Activated CD4-positive, alpha-beta memory T cell treated with anti-CD3 and anti-CD28 coated beads for 36 hours (primary cell): ENCODE data around the gene CCSER1. TPM values are rescaled to one million over a fixed set of nuclear protein-coding genes. Genes with fewer than 3 reads are reported as not detected.

Experiments used
- CTCF ChIA-PET: fragments of 350-600 bp; sonication (Branson Sonifier 250); formaldehyde crosslinking; loops from one replicate; lab custom pipeline; 2021; ENCODE audit warnings: antibody characterized with exemption, inconsistent platforms; lab: Charles Lee
- POLR2A ChIA-PET: fragments of 350-600 bp; sonication (Branson Sonifier 250); formaldehyde crosslinking; loops from one replicate; lab custom pipeline; 2021; ENCODE audit warnings: antibody characterized with exemption; lab: Charles Lee
- DNase-seq: peaks from one replicate; pipeline ENCODE4 v3.0.0-alpha.2; 2020
- H3K27ac Mint-ChIP-seq: one replicate; pipeline ENCODE4 v1.8.0; 2021; ENCODE audit warnings: mixed read lengths
- H3K27me3 Mint-ChIP-seq: one replicate; pipeline ENCODE4 v1.8.0; 2021; ENCODE audit warnings: mixed read lengths
- H3K36me3 Mint-ChIP-seq: one replicate; pipeline ENCODE4 v1.8.0; 2021; ENCODE audit warnings: mixed read lengths
- H3K4me1 Mint-ChIP-seq: one replicate; pipeline ENCODE4 v1.8.0; 2021; ENCODE audit warnings: low read depth, mixed read lengths
- H3K4me3 Mint-ChIP-seq: one replicate; pipeline ENCODE4 v1.8.0; 2021; ENCODE audit warnings: mild to moderate bottlenecking, mixed read lengths
- H3K9me3 Mint-ChIP-seq: one replicate; pipeline ENCODE4 v1.8.0; 2021; ENCODE audit warnings: mixed read lengths
- intact Hi-C: fragments of 100-400 bp; cut with micrococcal nuclease; formaldehyde crosslinking; loops from one replicate; pipeline ENCODE4 v1.15.1; 2023
- total RNA-seq, 2 experiments: library from RNA; stranded (reverse); gene quantifications; one replicate each; pipeline ENCODE4 v1.2.3, GENCODE V29; 2021

The CCSER1 gene
- total RNA-seq, 2 experiments from 2014 or later, result 0.17 to 0.19 TPM

DNA sequence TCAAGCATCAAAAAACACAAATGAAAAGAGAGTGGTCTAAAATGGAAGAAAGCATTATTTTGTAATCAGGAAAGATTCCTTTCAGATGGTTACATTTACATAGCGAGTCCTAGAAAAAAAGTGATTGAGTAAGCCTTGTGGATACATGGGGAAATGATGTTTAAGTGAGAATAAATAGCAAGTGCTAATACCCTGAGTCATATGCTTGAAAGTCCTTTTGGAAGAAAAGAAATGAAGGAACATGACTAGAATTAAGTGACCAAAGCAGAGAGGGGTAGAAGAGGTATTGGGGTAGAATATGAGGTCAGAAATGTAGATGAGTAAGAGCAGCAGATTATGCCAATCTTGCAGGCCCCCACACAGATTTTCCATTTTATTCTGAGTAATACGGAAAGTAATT, 1361.8 kb downstream of the CCSER1 start:
- no peak overlapping the region for H3K27ac Mint-ChIP-seq
- peaks cover 12% of the 10 kb centered on the region for H3K9me3 Mint-ChIP-seq
- POLR2A ChIA-PET, result no interaction called here
- intact Hi-C loops, result no loop called here
- H3K4me1 Mint-ChIP-seq, result no peaks in the 10 kb centered on the region
- DNase-seq, result no peak
- H3K4me3 Mint-ChIP-seq, result no peak overlapping the region
- CTCF ChIA-PET, result no interaction called here
- H3K27me3 Mint-ChIP-seq, result no peaks in the 10 kb centered on the region
- H3K36me3 Mint-ChIP-seq, result no peaks in the 10 kb centered on the region

DNA sequence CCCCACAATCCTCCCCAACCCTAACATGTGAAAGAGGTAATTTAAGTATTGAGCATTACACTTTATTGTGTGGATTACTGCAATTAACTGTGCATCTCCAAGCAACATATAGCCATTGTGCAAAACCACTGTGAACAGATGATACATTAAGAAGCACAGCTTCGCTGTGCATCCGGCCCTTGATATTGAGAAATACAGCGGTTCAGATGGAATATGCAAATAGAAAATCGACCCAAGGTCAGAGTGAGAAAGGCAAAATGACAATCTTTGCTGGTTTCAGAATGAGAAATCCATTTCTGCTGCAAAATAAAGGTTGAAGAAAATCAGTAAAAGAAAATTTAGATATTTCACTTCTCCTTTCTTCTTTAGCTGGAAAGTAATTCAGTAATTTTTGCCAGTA, 1370.7 kb downstream of the CCSER1 start:
- intact Hi-C loops, result no loop called here
- Mint-ChIP-seq H3K27me3 (no peaks in the 10 kb centered on the region), H3K4me3 (no peak overlapping the region), H3K36me3 (no peaks in the 10 kb centered on the region), H3K4me1 (no peaks in the 10 kb centered on the region), H3K9me3 (peaks cover 4% of the 10 kb centered on the region), H3K27ac (no peak overlapping the region)
- POLR2A ChIA-PET, result no interaction called here
- CTCF ChIA-PET, result no interaction called here
- no peak for DNase-seq

DNA sequence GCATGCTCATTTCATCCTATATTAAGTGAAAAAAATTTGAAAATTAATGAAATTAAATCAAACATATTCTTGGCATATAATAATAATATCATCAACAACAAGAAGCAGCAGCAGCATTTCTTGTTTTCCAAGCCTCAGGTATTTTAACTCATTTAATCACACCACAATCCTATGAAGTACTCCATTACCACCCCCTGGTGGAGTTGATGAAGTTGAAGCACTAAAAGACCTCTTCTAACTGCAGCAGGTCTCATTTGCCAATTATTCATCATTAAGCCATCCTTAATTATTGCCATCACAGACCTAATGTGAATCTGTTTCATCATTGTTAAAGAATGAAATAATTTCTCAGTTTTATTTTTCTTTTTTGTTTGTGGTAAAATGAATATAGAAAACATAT, 1375.2 kb downstream of the CCSER1 start:
- no peaks in the 10 kb centered on the region for H3K4me1 Mint-ChIP-seq
- H3K27me3 Mint-ChIP-seq, result no peaks in the 10 kb centered on the region
- POLR2A ChIA-PET, result no interaction called here
- no peak overlapping the region for H3K27ac Mint-ChIP-seq
- CTCF ChIA-PET, result no interaction called here
- H3K36me3 Mint-ChIP-seq, result no peaks in the 10 kb centered on the region
- intact Hi-C loops, result no loop called here
- H3K9me3 Mint-ChIP-seq, result peaks cover 9% of the 10 kb centered on the region
- DNase-seq, result no peak
- no peak overlapping the region for H3K4me3 Mint-ChIP-seq

DNA sequence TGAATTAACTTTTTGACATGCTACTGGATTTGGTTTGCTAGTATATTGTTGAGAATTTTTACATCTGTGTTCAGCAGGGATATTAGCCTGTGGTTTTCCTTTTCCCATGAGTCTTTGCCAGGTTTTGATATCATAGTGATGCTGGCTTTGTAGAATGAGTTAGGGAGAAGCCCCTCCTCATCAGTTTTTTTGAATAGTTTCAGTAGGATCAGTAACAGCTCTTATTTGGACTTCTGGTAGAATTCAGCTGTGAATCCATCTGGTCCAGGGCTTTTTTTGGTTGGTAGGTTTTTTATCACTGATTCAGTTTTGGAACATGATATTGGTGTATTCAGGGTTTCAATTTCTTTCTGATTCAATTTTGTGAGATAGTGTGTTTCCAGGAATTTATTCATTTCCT, 1386.1 kb downstream of the CCSER1 start:
- ChIA-PET CTCF (no interaction called here), POLR2A (no interaction called here)
- intact Hi-C loops, result no loop called here
- Mint-ChIP-seq H3K27me3 (no peaks in the 10 kb centered on the region), H3K27ac (no peak overlapping the region), H3K4me1 (no peaks in the 10 kb centered on the region), H3K4me3 (no peak overlapping the region), H3K36me3 (no peaks in the 10 kb centered on the region), H3K9me3 (peaks cover 54% of the 10 kb centered on the region)
- DNase-seq, result no peak

DNA sequence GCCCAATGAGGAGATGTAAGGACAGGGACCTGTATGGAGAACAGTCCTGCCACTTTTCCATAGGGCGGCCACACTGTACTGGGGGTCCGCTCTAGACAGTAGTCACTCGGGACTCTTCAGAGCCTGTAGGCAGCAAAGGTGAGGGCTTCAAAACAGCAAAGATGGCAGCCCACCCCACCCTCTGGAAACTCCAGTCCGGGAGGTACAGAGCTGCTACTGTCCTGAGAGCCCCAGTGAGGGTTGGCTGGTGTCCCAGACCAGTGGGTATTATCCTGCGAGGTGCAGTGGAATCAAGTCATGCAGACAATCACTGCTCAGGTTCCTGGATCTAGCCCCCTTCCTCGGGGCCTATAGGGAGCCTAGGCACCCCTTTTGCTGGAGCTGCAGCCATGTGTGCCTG, 1392.0 kb downstream of the CCSER1 start:
- H3K4me3 Mint-ChIP-seq, result no peak overlapping the region
- H3K9me3 Mint-ChIP-seq, result peaks cover 45% of the 10 kb centered on the region
- ChIA-PET POLR2A (no interaction called here), CTCF (no interaction called here)
- H3K27me3 Mint-ChIP-seq, result no peaks in the 10 kb centered on the region
- no peaks in the 10 kb centered on the region for H3K4me1 Mint-ChIP-seq
- no peak for DNase-seq
- no peak overlapping the region for H3K27ac Mint-ChIP-seq
- intact Hi-C loops, result no loop called here
- no peaks in the 10 kb centered on the region for H3K36me3 Mint-ChIP-seq

DNA sequence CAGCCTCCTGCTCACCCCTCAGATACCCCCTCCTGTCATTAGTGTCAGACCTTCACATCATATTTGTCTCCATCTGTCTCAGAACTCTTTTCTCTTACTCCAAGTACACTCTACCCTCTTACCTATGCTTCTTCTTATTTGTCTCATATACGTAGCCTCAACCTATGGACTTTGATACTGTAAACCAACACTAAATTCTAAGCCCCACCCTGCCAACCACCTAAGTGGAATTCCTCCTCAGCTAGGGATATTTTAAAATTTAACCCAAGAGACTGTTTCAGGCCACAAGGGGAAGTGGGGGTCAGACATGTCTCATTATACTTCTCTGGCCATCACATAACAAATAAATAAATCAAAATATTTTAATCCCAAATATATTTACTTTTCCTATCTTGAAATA, 1398.4 kb downstream of the CCSER1 start:
- ChIA-PET POLR2A (no interaction called here), CTCF (no interaction called here)
- H3K9me3 Mint-ChIP-seq, result peaks cover 31% of the 10 kb centered on the region
- H3K36me3 Mint-ChIP-seq, result no peaks in the 10 kb centered on the region
- H3K4me1 Mint-ChIP-seq, result no peaks in the 10 kb centered on the region
- no peak for DNase-seq
- no peak overlapping the region for H3K27ac Mint-ChIP-seq
- no peak overlapping the region for H3K4me3 Mint-ChIP-seq
- no peaks in the 10 kb centered on the region for H3K27me3 Mint-ChIP-seq
- intact Hi-C loops, result no loop called here

DNA sequence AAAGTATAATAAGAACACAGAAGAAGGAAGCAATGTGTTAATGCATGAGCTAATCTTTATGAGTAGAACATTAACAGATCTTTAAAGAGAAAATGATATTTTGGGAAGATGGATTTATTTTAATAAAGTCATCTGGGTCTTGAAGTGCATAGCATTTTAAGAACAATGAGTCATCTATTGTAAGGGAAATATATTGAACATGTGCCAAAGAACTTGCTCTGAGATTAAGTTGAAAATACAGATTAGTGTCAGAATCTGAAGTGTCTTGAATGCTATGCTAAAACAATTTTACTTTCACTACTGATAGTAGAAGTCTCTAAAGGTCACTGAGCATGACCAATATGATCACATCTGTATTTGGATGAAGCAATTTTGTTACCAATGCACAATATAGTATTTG, 1399.9 kb downstream of the CCSER1 start:
- ChIA-PET CTCF (no interaction called here), POLR2A (no interaction called here)
- Mint-ChIP-seq H3K27ac (no peak overlapping the region), H3K4me3 (no peak overlapping the region), H3K27me3 (no peaks in the 10 kb centered on the region), H3K36me3 (no peaks in the 10 kb centered on the region), H3K9me3 (peaks cover 26% of the 10 kb centered on the region), H3K4me1 (no peaks in the 10 kb centered on the region)
- intact Hi-C loops, result no loop called here
- DNase-seq, result no peak

DNA sequence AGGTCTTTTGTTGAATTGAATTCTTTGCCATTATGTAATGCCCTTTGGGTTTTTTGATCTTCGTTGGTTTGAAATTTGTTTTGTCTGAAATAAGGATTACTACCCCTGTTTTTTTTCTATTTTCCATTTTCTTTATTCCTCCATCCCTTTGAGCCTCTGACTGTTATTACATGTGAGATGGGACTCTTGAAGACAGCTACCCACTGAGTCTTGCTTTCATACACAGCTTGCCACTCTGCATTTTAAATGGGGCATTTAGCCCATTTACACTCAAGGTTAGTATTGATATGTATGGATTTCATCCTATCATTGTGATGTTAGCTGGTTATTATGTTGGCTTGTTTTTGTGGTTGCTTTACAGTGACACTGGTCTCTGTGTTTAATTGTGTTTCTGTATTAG, 1440.4 kb downstream of the CCSER1 start:
- Mint-ChIP-seq H3K27ac (no peak overlapping the region), H3K36me3 (no peaks in the 10 kb centered on the region), H3K4me1 (no peaks in the 10 kb centered on the region), H3K9me3 (peaks cover 43% of the 10 kb centered on the region), H3K27me3 (no peaks in the 10 kb centered on the region), H3K4me3 (no peak overlapping the region)
- POLR2A ChIA-PET, result no interaction called here
- DNase-seq, result no peak
- CTCF ChIA-PET, result no interaction called here
- intact Hi-C loops, result no loop called here

DNA sequence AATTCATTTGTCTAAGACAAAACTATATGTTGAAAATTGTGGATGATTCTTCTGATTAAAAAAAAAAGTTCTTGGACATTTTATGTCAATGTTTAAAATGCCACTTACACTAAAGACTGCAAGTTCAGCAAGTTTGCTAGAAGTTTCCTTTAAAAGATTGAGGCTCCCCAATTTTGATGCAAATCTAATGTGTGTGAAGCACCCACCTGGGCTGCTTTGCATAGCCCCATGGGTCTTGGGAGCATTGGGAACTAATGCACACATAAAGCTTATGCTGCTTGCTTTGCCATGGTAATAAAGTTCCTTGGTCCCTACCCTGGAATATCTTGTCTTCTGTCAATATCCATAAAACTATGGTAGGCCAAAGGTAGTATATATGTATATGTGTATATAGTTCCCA, 1450.7 kb downstream of the CCSER1 start:
- Mint-ChIP-seq H3K27ac (no peak overlapping the region), H3K4me3 (no peak overlapping the region), H3K36me3 (no peaks in the 10 kb centered on the region), H3K27me3 (no peaks in the 10 kb centered on the region), H3K4me1 (no peaks in the 10 kb centered on the region), H3K9me3 (peaks cover 6% of the 10 kb centered on the region)
- ChIA-PET POLR2A (no interaction called here), CTCF (no interaction called here)
- intact Hi-C loops, result no loop called here
- no peak for DNase-seq

DNA sequence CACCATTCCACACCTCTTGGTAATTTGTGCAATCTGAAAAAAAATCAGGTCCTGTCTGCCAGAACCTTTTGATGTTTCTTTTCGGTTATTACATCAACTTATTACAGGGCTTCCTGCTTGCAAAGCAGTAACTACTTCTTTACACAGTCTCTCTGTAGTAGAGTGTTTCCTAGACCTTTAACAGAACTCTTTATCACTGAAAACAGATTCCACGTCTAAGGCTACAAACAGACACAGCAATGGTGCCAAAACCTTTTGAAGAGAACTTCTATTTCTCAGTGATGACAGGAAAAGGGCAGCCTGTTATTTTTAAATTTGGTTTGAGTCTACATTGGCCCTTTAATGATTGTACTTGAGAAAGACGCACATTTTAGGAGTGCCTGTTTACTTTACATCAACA, 1463.1 kb downstream of the CCSER1 start:
- H3K4me1 Mint-ChIP-seq, result no peaks in the 10 kb centered on the region
- no peak overlapping the region for H3K4me3 Mint-ChIP-seq
- POLR2A ChIA-PET, result no interaction called here
- H3K36me3 Mint-ChIP-seq, result no peaks in the 10 kb centered on the region
- peaks cover 4% of the 10 kb centered on the region for H3K9me3 Mint-ChIP-seq
- CTCF ChIA-PET, result no interaction called here
- no peak for DNase-seq
- H3K27ac Mint-ChIP-seq, result no peak overlapping the region
- intact Hi-C loops, result no loop called here
- H3K27me3 Mint-ChIP-seq, result no peaks in the 10 kb centered on the region

DNA sequence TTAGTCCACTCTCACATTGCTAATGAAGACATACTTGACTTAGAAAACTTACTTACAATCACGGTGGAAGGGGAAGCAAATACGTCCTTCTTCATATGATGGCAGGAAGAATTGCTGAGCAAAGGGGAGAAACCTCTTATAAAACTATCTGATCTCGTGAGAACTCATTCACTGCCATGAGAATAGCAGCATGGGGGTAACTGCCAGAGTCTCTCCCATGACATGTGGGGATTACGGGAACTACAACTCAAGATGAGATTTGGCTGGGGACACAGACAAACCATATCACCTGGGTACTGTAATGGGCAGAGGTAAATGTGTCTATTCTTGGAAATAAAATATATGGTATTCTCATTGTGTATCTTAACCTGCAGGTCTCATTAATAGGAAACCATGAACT, 1464.9 kb downstream of the CCSER1 start:
- ChIA-PET POLR2A (no interaction called here), CTCF (no interaction called here)
- no peak for DNase-seq
- H3K36me3 Mint-ChIP-seq, result no peaks in the 10 kb centered on the region
- H3K27me3 Mint-ChIP-seq, result no peaks in the 10 kb centered on the region
- H3K9me3 Mint-ChIP-seq, result peaks cover 4% of the 10 kb centered on the region
- H3K4me1 Mint-ChIP-seq, result no peaks in the 10 kb centered on the region
- H3K4me3 Mint-ChIP-seq, result no peak overlapping the region
- H3K27ac Mint-ChIP-seq, result no peak overlapping the region
- intact Hi-C loops, result no loop called here

DNA sequence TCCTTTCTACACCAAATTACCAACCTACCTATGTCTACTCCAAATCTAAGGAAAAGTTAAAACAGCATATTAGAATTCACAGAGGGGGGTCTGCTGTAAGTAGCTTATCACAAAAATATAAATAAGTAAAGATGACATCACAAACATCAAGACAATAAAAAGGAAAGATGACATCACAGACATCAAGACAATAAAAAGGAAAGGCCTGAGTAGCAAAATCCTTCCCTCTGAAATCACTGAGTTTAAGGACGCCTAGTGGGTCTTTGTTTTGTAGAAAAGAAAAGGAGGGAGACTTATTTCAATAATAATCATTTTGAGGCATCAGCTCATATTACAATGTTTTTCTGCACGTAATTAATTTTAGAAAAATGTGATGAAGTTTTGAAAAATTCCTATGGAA, 1469.5 kb downstream of the CCSER1 start:
- no peak overlapping the region for H3K27ac Mint-ChIP-seq
- no peaks in the 10 kb centered on the region for H3K4me1 Mint-ChIP-seq
- H3K36me3 Mint-ChIP-seq, result no peaks in the 10 kb centered on the region
- POLR2A ChIA-PET, result no interaction called here
- no peak overlapping the region for H3K4me3 Mint-ChIP-seq
- CTCF ChIA-PET, result no interaction called here
- intact Hi-C loops, result no loop called here
- H3K9me3 Mint-ChIP-seq, result peaks cover 9% of the 10 kb centered on the region
- no peaks in the 10 kb centered on the region for H3K27me3 Mint-ChIP-seq
- no peak for DNase-seq

DNA sequence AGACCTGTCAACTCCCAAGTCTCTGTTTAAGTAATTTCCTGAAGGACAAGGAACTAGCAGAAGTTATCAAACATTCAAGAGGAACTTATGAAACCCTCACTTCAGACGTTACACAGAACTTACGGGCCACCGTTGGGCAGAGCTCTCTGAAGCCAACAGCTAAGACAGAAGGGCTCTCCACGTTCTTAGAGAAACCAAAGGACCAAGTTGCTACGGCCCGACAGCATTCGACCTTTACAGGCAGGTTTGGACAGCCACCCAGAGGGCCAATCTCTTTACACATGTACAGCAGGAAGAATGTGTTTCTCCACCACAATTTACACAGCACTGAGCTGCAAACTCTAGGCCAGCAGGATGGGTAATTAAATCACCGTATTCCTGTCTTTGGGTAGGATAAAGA, 1471.5 kb downstream of the CCSER1 start:
- H3K4me1 Mint-ChIP-seq, result no peaks in the 10 kb centered on the region
- no peaks in the 10 kb centered on the region for H3K27me3 Mint-ChIP-seq
- no peak for DNase-seq
- intact Hi-C loops, result no loop called here
- ChIA-PET POLR2A (no interaction called here), CTCF (no interaction called here)
- H3K27ac Mint-ChIP-seq, result no peak overlapping the region
- no peaks in the 10 kb centered on the region for H3K36me3 Mint-ChIP-seq
- peaks cover 9% of the 10 kb centered on the region for H3K9me3 Mint-ChIP-seq
- no peak overlapping the region for H3K4me3 Mint-ChIP-seq

DNA sequence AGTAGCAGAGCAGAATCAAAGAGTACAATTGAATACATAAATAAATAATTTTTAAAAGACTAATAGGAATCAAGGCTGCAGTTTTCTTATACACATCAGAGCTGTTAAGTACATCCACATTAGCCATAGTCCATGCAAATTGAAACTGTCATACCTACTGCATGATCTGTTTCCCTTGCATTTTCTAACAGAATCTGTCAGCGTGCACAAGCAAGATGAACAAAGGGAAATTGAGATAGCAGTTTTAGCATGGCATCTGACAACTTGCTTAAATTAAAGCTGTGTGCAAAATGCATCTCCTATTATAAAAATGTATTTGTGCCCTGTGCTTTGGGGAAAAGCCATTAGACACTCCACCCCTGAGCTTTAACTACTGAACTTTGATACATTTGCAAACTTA, 1473.1 kb downstream of the CCSER1 start:
- no peak for DNase-seq
- Mint-ChIP-seq H3K4me3 (no peak overlapping the region), H3K36me3 (no peaks in the 10 kb centered on the region), H3K27ac (no peak overlapping the region), H3K4me1 (no peaks in the 10 kb centered on the region), H3K27me3 (no peaks in the 10 kb centered on the region), H3K9me3 (peaks cover 5% of the 10 kb centered on the region)
- intact Hi-C loops, result no loop called here
- ChIA-PET POLR2A (no interaction called here), CTCF (no interaction called here)
